A549 (cell line): ENCODE data around the gene GZMB. TPM values are rescaled to one million over a fixed set of nuclear protein-coding genes. Genes with fewer than 3 reads are reported as not detected.

Experiments used
- ATAC-seq, 2 experiments: fragments of 200-7000 bp in 1 of 2; fragments of >200 bp in 1 of 2; cut with Nextera tagmentation in 1 of 2; cut with Tn5 transposase in 1 of 2; 3 replicates each; pipeline versions ENCODE4 v1.8.0 to v1.9.1; 2018 to 2020; ENCODE audit warnings: mild to moderate bottlenecking in 1 of 2, moderate library complexity in 1 of 2
- CTCF ChIA-PET: fragments of 300-600 bp; sonication (Branson Sonifier 250); formaldehyde crosslinking; extraction: SDS; loops from one replicate; lab custom pipeline; 2021; ENCODE audit warnings: antibody characterized with exemption, inconsistent platforms; lab: Yijun Ruan, JAX
- POLR2A ChIA-PET: fragments of 350-600 bp; formaldehyde crosslinking; extraction: SDS; loops from one replicate; lab custom pipeline; 2021; ENCODE audit warnings: antibody characterized with exemption, inconsistent platforms; lab: Yijun Ruan, JAX
- DNase-seq, 2 experiments: peaks; one replicate each; pipeline versions ENCODE4 v3.0.0 to v3.0.0-alpha.2; 2011 to 2016; ENCODE audit warnings: low read depth in 1 of 2, low spot score in 1 of 2
- FAIRE-seq: peaks from 2 replicates; lab custom pipeline; 2011; peaks lifted over from hg19 to GRCh38; lab: Jason Lieb, UNC
- H3K27ac ChIP-seq, 2 experiments: fragments of >200 bp; sonication (Bioruptor Twin); formaldehyde crosslinking; 3 replicates each; pipeline ENCODE4 v1.5.1; 2016 to 2017
- H3K4me1 ChIP-seq: fragments of >200 bp; sonication (Bioruptor Twin); formaldehyde crosslinking; 3 replicates; pipeline ENCODE4 v1.6.1; 2016
- H3K4me2 ChIP-seq: fragments of >200 bp; sonication (Bioruptor Twin); formaldehyde crosslinking; 3 replicates; pipeline ENCODE4 v1.6.1; 2016
- H3K4me3 ChIP-seq: fragments of >200 bp; sonication (Bioruptor Twin); formaldehyde crosslinking; 3 replicates; pipeline ENCODE4 v1.5.1; 2016
- H3K9me3 ChIP-seq: fragments of >200 bp; sonication (Bioruptor Twin); formaldehyde crosslinking; 3 replicates; pipeline ENCODE4 v1.6.1; 2016
- BCL3 ChIP-seq: fragments of >200 bp; sonication (Bioruptor Twin); formaldehyde crosslinking; IDR thresholded peaks from 3 replicates; pipeline ENCODE4 v1.6.1; 2016
- BHLHE40 ChIP-seq: IDR thresholded peaks from 2 replicates; pipeline ENCODE4 v1.6.1; 2012; ENCODE audit warnings: low read depth, low read length, inconsistent platforms
- CBX8 ChIP-seq: fragments of 200-600 bp; sonication (generic); IDR thresholded peaks from 2 replicates; pipeline ENCODE4 v1.6.1; 2016
- CHD4 ChIP-seq: fragments of 200-600 bp; sonication (generic); IDR thresholded peaks from 2 replicates; pipeline ENCODE4 v1.6.1; 2016; ENCODE audit warnings: antibody characterized with exemption, mild to moderate bottlenecking, borderline replicate concordance
- EHF ChIP-seq: fragments of 250-450 bp; sonication (Bioruptor Pico); IDR thresholded peaks from 2 replicates; pipeline ENCODE4 v1.5.0; 2020; ENCODE audit warnings: mild to moderate bottlenecking
- EHMT2 ChIP-seq: fragments of 200-600 bp; sonication (generic); IDR thresholded peaks from 2 replicates; pipeline ENCODE4 v1.6.1; 2016; ENCODE audit warnings: antibody characterized with exemption, low read depth, mild to moderate bottlenecking, moderate library complexity
- ELK1 ChIP-seq: fragments of 150-350 bp; IDR thresholded peaks from 2 replicates; pipeline ENCODE4 v1.6.1; 2014; ENCODE audit warnings: low read depth, mild to moderate bottlenecking, low read length
- ESRRA ChIP-seq: fragments of 150-350 bp; IDR thresholded peaks from 2 replicates; pipeline ENCODE4 v1.6.1; 2014; ENCODE audit warnings: mild to moderate bottlenecking, low read length, borderline replicate concordance
- FOSL2 ChIP-seq, 2 experiments: fragments of 450-650 bp in 1 of 2; fragments of >200 bp in 1 of 2; sonication (Bioruptor Twin) in 1 of 2; formaldehyde crosslinking; IDR thresholded peaks; 2 replicates each; pipeline versions ENCODE4 v1.5.0 to v1.6.1; 2016 to 2020; ENCODE audit warnings: mild to moderate bottlenecking in 1 of 2, moderate library complexity in 1 of 2
- HEYL ChIP-seq: fragments of 250-450 bp; sonication (Bioruptor Pico); IDR thresholded peaks from 2 replicates; pipeline ENCODE4 v1.8.0; 2021; ENCODE audit warnings: mild to moderate bottlenecking, moderate library complexity
- HOXA7 ChIP-seq: fragments of 250-450 bp; sonication (Bioruptor Pico); IDR thresholded peaks from 2 replicates; pipeline ENCODE4 v1.5.0; 2020; ENCODE audit warnings: mild to moderate bottlenecking, moderate library complexity
- HOXB13 ChIP-seq: fragments of 250-450 bp; sonication (Bioruptor Pico); IDR thresholded peaks from 2 replicates; pipeline ENCODE4 v1.5.0; 2020; ENCODE audit warnings: low read depth, mild to moderate bottlenecking, moderate library complexity
- HOXB5 ChIP-seq: fragments of 250-450 bp; sonication (Bioruptor Pico); IDR thresholded peaks from 2 replicates; pipeline ENCODE4 v1.5.0; 2020; ENCODE audit warnings: mild to moderate bottlenecking, moderate library complexity
- JUN ChIP-seq, 2 experiments: fragments of >200 bp; sonication (Bioruptor Twin); formaldehyde crosslinking; IDR thresholded peaks; 2 replicates in 1 of 2; 3 replicates in 1 of 2; pipeline ENCODE4 v1.6.1; 2016 to 2017
- MAZ ChIP-seq: fragments of 150-350 bp; IDR thresholded peaks from 2 replicates; pipeline ENCODE4 v1.6.1; 2014; ENCODE audit warnings: antibody characterized with exemption, low read depth, low read length, borderline replicate concordance
- NFE2L2 ChIP-seq: fragments of 150-350 bp; conservative IDR thresholded peaks from 2 replicates; pipeline ENCODE4 v1.6.1; 2014; ENCODE audit warnings: low read length
- NR3C1 ChIP-seq: fragments of >200 bp; sonication (Bioruptor Twin); formaldehyde crosslinking; IDR thresholded peaks from 3 replicates; pipeline ENCODE4 v1.6.1; 2017
- PBX3 ChIP-seq: IDR thresholded peaks from 2 replicates; pipeline ENCODE4 v1.6.1; 2012
- POLR2A ChIP-seq: IDR thresholded peaks from 2 replicates; pipeline ENCODE4 v1.6.1; 2012; ENCODE audit warnings: mild to moderate bottlenecking, low read length
- POLR2AphosphoS2 ChIP-seq: conservative IDR thresholded peaks from 2 replicates; pipeline ENCODE4 v1.6.1; 2012; ENCODE audit warnings: low read length, improper control_type of control experiment, inconsistent platforms
- RAD21 ChIP-seq, 2 experiments: fragments of >200 bp in 1 of 2; sonication (Bioruptor Twin) in 1 of 2; formaldehyde crosslinking in 1 of 2; IDR thresholded peaks in 1 of 2; conservative IDR thresholded peaks in 1 of 2; 2 replicates in 1 of 2; 3 replicates in 1 of 2; pipeline ENCODE4 v1.6.1; 2012 to 2018; ENCODE audit warnings: inconsistent platforms in 1 of 2
- RARB ChIP-seq: fragments of 250-450 bp; sonication (Bioruptor Pico); IDR thresholded peaks from 2 replicates; pipeline ENCODE4 v1.8.0; 2021; ENCODE audit warnings: mild to moderate bottlenecking, moderate library complexity
- USF2 ChIP-seq: fragments of 450-650 bp; IDR thresholded peaks from 2 replicates; pipeline ENCODE4 v1.6.1; 2014; ENCODE audit warnings: antibody characterized with exemption
- ZC3H11A ChIP-seq: fragments of 450-650 bp; IDR thresholded peaks from 2 replicates; pipeline ENCODE4 v1.6.1; 2014; ENCODE audit warnings: antibody characterized with exemption, mild to moderate bottlenecking
- WGBS: methylation state at CpG from one replicate; pipeline ENCODE4 v1.1.6; 2017; ENCODE audit errors: missing lambda C conversion rate; 5-methylcytosine and 5-hydroxymethylcytosine counted together
- polyA plus RNA-seq, 4 experiments: library from polyadenylated mRNA; depleted of rRNA in 3 of 4; stranded (reverse); fragments of >200 nt; fragmentation: RNase III in 1 of 4; extraction: RNeasy Plus Mini Kit Qiagen cat#74134 plus additional on column Dnase treatment in 1 of 4; gene quantifications; 2 replicates in 3 of 4; 3 replicates in 1 of 4; pipeline ENCODE4 v1.2.3, GENCODE V29; 2011 to 2017

Gene GZMB
- polyA plus RNA-seq, 2 of the 4 experiments (the other 2 are of a cell fraction): not detected

GRCh38 chr14:24673059-24673458 is 39.1 kb upstream of the GZMB start:
- no peak for DNase-seq
- 0% methylated on average over 2 of the region's 2 CpGs for WGBS
- no peak overlapping the region for H3K4me3 ChIP-seq
- no peak for TF ChIP-seq HOXB13 (CRISPR knock-in tag)
- no peak for TF ChIP-seq HOXA7 (CRISPR knock-in tag)
- TF ChIP-seq RAD21 (conservative IDR thresholded peaks at IDR 0.05 in 1 of 2, IDR thresholded peaks at IDR 0.05 in 1 of 2): no peak
- TF ChIP-seq USF2: no peak
- no peak for TF ChIP-seq ESRRA
- no peak for TF ChIP-seq CHD4
- no peak for TF ChIP-seq POLR2A
- TF ChIP-seq EHF: no peak
- no peak for TF ChIP-seq CBX8
- no peak for TF ChIP-seq JUN (IDR thresholded peaks at IDR 0.05)
- no peak for TF ChIP-seq EHMT2
- TF ChIP-seq BHLHE40: no peak
- TF ChIP-seq HOXB5 (CRISPR knock-in tag): no peak
- TF ChIP-seq FOSL2 (IDR thresholded peaks at IDR 0.05): no peak
- no peak for TF ChIP-seq FOSL2 (CRISPR knock-in tag; IDR thresholded peaks at IDR 0.05)
- TF ChIP-seq POLR2AphosphoS2: no peak
- H3K4me2 ChIP-seq: no peak overlapping the region
- H3K9me3 ChIP-seq: no peaks in the 10 kb centered on the region
- POLR2A ChIA-PET: no interaction called here
- H3K27ac ChIP-seq: no peak overlapping the region
- CTCF ChIA-PET: no interaction called here
- FAIRE-seq: no peak
- no peaks in the 10 kb centered on the region for H3K4me1 ChIP-seq
- ATAC-seq: no peak

GRCh38 chr14:24670594-24670993 is 36.6 kb upstream of the GZMB start:
- POLR2A ChIA-PET: no interaction called here
- Histone ChIP-seq H3K9me3 (no peaks in the 10 kb centered on the region), H3K27ac (no peak overlapping the region), H3K4me3 (no peak overlapping the region)
- WGBS: 4% methylated on average over 1 of the region's 1 CpG
- DNase-seq: no peak
- TF ChIP-seq CHD4 (no peak), HOXB5 (CRISPR knock-in tag) (no peak), NFE2L2 (no peak), MAZ (no peak), ZC3H11A (no peak)
- TF ChIP-seq, all 56 proteins: peak for 0
- H3K4me2 ChIP-seq: no peak overlapping the region
- CTCF ChIA-PET: no interaction called here
- H3K4me1 ChIP-seq: no peaks in the 10 kb centered on the region
- FAIRE-seq: no peak
- no peak for ATAC-seq

GRCh38 chr14:24669651-24670050 is 35.7 kb upstream of the GZMB start:
- CTCF ChIA-PET: no interaction called here
- H3K4me1 ChIP-seq: no peaks in the 10 kb centered on the region
- H3K4me3 ChIP-seq: no peak overlapping the region
- H3K4me2 ChIP-seq: no peak overlapping the region
- TF ChIP-seq BHLHE40 (no peak), NR3C1 (no peak), CBX8 (no peak), ELK1 (no peak), RARB (CRISPR knock-in tag) (no peak), POLR2AphosphoS2 (no peak), EHMT2 (no peak), HOXA7 (CRISPR knock-in tag) (no peak), BCL3 (no peak), HEYL (CRISPR knock-in tag) (no peak), PBX3 (no peak)
- FAIRE-seq (no peak), ATAC-seq (no peak), DNase-seq (no peak)
- H3K9me3 ChIP-seq: no peaks in the 10 kb centered on the region
- 6% methylated on average over 1 of the region's 1 CpG for WGBS
- H3K27ac ChIP-seq: no peak overlapping the region
- POLR2A ChIA-PET: no interaction called here
